Fibroblast of lung (primary cell): ENCODE measurements around the gene DCLRE1B.

Source experiments
- EZH2 ChIP-seq: IDR thresholded peaks from 2 replicates; pipeline ENCODE4 v1.5.1; 2012; ENCODE audit warnings: low read length, control low read depth, mild to moderate bottlenecking; ENCODE audit errors: missing control alignments
- TF ChIP-seq, protein P1 (sequence below), 2 donors: IDR thresholded peaks in 1 of 2; conservative IDR thresholded peaks in 1 of 2; 1 replicate in 1 of 2; 2 replicates in 1 of 2; pipeline ENCODE4 v1.5.1; 2011 to 2012; ENCODE audit warnings: low read length in 2 of 2, control low read depth in 1 of 2, inconsistent platforms in 1 of 2, low read depth in 1 of 2, mild to moderate bottlenecking in 1 of 2

- TF ChIP-seq, protein P1, sequence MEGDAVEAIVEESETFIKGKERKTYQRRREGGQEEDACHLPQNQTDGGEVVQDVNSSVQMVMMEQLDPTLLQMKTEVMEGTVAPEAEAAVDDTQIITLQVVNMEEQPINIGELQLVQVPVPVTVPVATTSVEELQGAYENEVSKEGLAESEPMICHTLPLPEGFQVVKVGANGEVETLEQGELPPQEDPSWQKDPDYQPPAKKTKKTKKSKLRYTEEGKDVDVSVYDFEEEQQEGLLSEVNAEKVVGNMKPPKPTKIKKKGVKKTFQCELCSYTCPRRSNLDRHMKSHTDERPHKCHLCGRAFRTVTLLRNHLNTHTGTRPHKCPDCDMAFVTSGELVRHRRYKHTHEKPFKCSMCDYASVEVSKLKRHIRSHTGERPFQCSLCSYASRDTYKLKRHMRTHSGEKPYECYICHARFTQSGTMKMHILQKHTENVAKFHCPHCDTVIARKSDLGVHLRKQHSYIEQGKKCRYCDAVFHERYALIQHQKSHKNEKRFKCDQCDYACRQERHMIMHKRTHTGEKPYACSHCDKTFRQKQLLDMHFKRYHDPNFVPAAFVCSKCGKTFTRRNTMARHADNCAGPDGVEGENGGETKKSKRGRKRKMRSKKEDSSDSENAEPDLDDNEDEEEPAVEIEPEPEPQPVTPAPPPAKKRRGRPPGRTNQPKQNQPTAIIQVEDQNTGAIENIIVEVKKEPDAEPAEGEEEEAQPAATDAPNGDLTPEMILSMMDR (conservative IDR thresholded peaks at IDR 0.05 in 1 of 2, IDR thresholded peaks at IDR 0.05 in 1 of 2; ENCODE audit: low read depth in 1 of 2, low read length in 2 of 2), result no peak
- TF ChIP-seq EZH2, result no peak
Measured at GRCh38 chr1:113871597-113872113, 33.5 kb upstream of the DCLRE1B start, which contains the start of gene PTPN22.
